IgD-negative memory B cell (primary cell): Measurements from ENCODE around the gene GASK1A. TPM values are rescaled to one million over a fixed set of nuclear protein-coding genes. Genes with fewer than 3 reads are reported as not detected.

ENCODE experiments used
- H3K27ac Mint-ChIP-seq, 3 donors: one replicate each; pipeline ENCODE4 v1.8.0; 2020 to 2022; ENCODE audit warnings: mild to moderate bottlenecking in 3 of 3, mixed read lengths in 3 of 3, moderate library complexity in 1 of 3
- H3K27me3 Mint-ChIP-seq: one replicate; pipeline ENCODE4 v1.8.0; 2021; ENCODE audit warnings: mixed read lengths
- H3K36me3 Mint-ChIP-seq: one replicate; pipeline ENCODE4 v1.8.0; 2020; ENCODE audit warnings: mild to moderate bottlenecking, mixed read lengths
- H3K4me1 Mint-ChIP-seq, 3 donors: one replicate each; pipeline ENCODE4 v1.8.0; 2020 to 2022; ENCODE audit warnings: mixed read lengths in 3 of 3, mild to moderate bottlenecking in 1 of 3
- H3K4me3 Mint-ChIP-seq, 4 donors: one replicate each; pipeline ENCODE4 v1.8.0; 2020 to 2022; ENCODE audit warnings: mild to moderate bottlenecking in 4 of 4, mixed read lengths in 4 of 4, moderate library complexity in 3 of 4
- H3K9me3 Mint-ChIP-seq, 3 donors: one replicate each; pipeline ENCODE4 v1.8.0; 2020 to 2021; ENCODE audit warnings: mixed read lengths in 3 of 3, mild to moderate bottlenecking in 1 of 3
- polyA plus RNA-seq: library from polyadenylated mRNA; unstranded; fragments of 300-500 nt; fragmentation: Illumina TruSeq; gene quantifications from one replicate; pipeline ENCODE4 v1.2.3, GENCODE V29; 2021

The GASK1A gene
- polyA plus RNA-seq, 1 donor from 2014 or later, result not detected

DNA sequence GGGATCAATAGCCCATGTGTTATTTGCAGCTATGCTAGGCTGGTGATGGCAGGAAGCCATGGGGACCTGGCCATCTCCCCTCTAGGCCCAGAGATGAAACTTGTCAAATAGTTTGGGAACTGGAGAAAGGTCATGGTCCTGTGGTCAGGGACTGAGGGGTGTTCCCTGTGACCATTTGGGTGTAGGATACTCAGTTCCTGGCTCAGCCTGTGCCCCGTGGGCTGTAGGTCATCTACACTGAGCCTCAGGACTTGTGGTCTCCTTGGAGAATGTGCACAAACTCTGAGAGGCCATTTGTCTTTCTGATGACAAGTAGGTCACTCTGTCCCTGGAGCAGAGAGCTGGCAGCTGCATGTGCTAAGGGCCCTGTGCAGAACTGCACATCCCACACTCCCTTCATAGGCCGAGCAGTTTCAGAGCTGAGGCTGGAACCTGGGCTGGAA, 17.5 kb downstream of the GASK1A start:
- Mint-ChIP-seq H3K4me3 (no peak overlapping the region), H3K4me1 (no peaks in the 10 kb centered on the region), H3K27ac (no peak overlapping the region), H3K9me3 (no peaks in the 10 kb centered on the region), H3K36me3 (no peaks in the 10 kb centered on the region), H3K27me3 (no peaks in the 10 kb centered on the region)

GRCh38 chr3:42999212-42999611, 20.1 kb downstream of the GASK1A start:
- H3K27ac Mint-ChIP-seq, result no peak overlapping the region
- no peak overlapping the region for H3K4me3 Mint-ChIP-seq
- H3K27me3 Mint-ChIP-seq, result no peaks in the 10 kb centered on the region

DNA sequence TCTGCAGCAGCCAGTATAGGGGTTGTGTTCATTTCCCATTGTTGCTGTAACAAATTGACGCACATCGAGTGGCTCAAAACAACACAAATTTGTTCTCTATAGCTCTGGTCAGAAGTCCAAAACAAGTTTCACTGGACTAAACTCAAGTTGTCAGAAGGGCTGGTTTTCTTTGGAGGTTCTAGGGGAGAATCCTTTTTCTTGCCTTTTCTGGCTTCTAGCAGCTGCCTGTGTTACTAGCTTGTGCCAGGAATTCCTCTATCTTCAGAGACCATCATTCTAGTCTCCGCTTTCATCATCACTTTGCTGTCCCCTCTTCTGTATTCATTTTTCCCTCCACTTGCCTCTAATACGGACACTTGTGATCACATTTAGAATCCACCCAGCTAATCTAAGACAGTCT, 20.5 kb downstream of the GASK1A start:
- no peaks in the 10 kb centered on the region for H3K36me3 Mint-ChIP-seq
- no peaks in the 10 kb centered on the region for H3K9me3 Mint-ChIP-seq
- no peak overlapping the region for H3K27ac Mint-ChIP-seq
- H3K4me3 Mint-ChIP-seq, result no peak overlapping the region
- no peaks in the 10 kb centered on the region for H3K4me1 Mint-ChIP-seq
- no peaks in the 10 kb centered on the region for H3K27me3 Mint-ChIP-seq

More at GRCh38 chr3:42999212-42999611, 20.1 kb downstream of the GASK1A start:
- Mint-ChIP-seq H3K9me3 (no peaks in the 10 kb centered on the region), H3K36me3 (no peaks in the 10 kb centered on the region), H3K4me1 (no peaks in the 10 kb centered on the region)

DNA sequence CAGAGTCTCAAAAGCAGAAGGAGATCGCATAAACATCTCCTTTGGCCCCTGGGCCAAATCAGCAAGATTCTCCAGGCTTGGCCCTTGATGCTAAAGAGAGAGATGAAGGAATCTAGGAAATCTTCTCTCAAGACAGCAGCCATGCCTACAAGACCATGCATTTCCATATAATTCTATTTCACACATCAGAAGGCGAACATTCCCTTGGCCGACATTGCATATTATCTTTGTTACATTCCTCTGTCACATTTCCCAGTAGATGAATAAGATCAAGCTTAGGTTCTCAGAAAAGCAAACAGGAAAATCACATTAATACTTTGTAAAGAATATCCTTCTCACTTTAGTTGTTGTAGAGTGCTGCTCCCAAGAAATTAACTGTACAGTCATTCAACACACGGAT, 21.3 kb downstream of the GASK1A start:
- Mint-ChIP-seq H3K27ac (no peak overlapping the region), H3K27me3 (no peaks in the 10 kb centered on the region), H3K36me3 (peaks cover 2% of the 10 kb centered on the region), H3K9me3 (no peaks in the 10 kb centered on the region), H3K4me1 (no peaks in the 10 kb centered on the region), H3K4me3 (no peak overlapping the region)

GRCh38 chr3:43001094-43001553, 22.0 kb downstream of the GASK1A start:
- H3K27me3 Mint-ChIP-seq, result peaks cover 2% of the 10 kb centered on the region
- H3K27ac Mint-ChIP-seq, result peak overlapping the region in 1 of 3 donors; percentile 66
- no peaks in the 10 kb centered on the region for H3K9me3 Mint-ChIP-seq
- peaks cover 2% of the 10 kb centered on the region for H3K36me3 Mint-ChIP-seq
- no peaks in the 10 kb centered on the region for H3K4me1 Mint-ChIP-seq
- no peak overlapping the region for H3K4me3 Mint-ChIP-seq

DNA sequence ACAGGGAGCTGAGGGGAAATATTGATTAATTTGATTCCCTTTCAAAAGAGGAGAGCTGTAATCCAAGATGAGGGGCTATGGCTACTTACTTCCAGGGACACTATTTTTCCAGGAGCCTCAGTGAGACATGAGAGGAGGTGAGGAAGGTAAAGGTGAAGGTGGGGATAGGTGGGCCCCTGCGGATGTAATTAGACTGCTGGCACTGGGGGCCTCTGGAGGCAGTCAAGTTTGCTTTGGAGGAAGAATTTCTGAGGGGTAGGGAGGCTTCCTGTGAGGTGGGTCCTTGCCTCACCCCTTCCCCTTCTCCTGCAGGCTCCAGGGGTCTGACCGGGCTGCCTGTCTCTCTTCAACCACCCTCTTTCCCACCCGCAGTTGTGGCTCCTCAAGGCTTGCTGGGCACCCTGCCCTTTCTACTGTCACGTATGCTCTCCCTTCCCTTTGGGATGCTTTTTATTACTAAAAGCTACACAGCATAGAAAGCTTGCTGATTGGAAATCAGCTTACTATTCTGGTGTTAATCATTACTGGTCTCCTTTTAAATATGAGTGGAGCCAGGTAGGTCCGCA, 22.5 kb downstream of the GASK1A start:
- H3K27me3 Mint-ChIP-seq, result peaks cover 4% of the 10 kb centered on the region
- no peaks in the 10 kb centered on the region for H3K4me1 Mint-ChIP-seq
- H3K36me3 Mint-ChIP-seq, result peaks cover 2% of the 10 kb centered on the region
- no peak overlapping the region for H3K4me3 Mint-ChIP-seq
- no peaks in the 10 kb centered on the region for H3K9me3 Mint-ChIP-seq
- H3K27ac Mint-ChIP-seq, result peak overlapping the region in 1 of 3 donors; percentile 66

GRCh38 chr3:43004282-43004681, 25.2 kb downstream of the GASK1A start:
- Mint-ChIP-seq H3K9me3 (no peaks in the 10 kb centered on the region), H3K36me3 (peaks cover 2% of the 10 kb centered on the region), H3K27me3 (peaks cover 4% of the 10 kb centered on the region), H3K27ac (no peak overlapping the region), H3K4me1 (no peaks in the 10 kb centered on the region), H3K4me3 (no peak overlapping the region)

DNA sequence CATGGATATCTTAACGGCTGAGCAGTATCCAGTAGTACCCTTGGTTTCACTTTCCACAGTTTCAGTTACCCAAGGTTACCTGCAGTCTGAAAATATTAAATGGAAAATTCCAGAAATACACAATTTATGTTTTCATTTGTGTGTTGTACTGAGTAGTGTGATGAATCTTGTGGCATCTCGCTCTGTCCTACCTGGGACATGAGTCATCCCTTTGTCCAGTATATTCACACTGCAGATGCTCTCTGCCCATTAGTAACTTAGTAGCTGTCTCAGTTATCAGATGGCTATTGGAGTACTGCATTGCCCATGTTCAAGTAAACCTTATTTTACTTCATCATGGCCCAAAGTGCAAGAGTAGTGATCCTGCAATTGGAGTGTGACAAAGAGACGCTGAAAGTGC, 26.1 kb downstream of the GASK1A start:
- H3K9me3 Mint-ChIP-seq, result no peaks in the 10 kb centered on the region
- peaks cover 8% of the 10 kb centered on the region for H3K27me3 Mint-ChIP-seq
- H3K36me3 Mint-ChIP-seq, result peaks cover 2% of the 10 kb centered on the region
- no peaks in the 10 kb centered on the region for H3K4me1 Mint-ChIP-seq
- no peak overlapping the region for H3K4me3 Mint-ChIP-seq
- no peak overlapping the region for H3K27ac Mint-ChIP-seq

- Mint-ChIP-seq H3K4me1 (no peaks in the 10 kb centered on the region), H3K36me3 (peaks cover 2% of the 10 kb centered on the region), H3K27ac (no peak overlapping the region), H3K4me3 (no peak overlapping the region), H3K27me3 (peaks cover 8% of the 10 kb centered on the region), H3K9me3 (no peaks in the 10 kb centered on the region)
Observed at GRCh38 chr3:43005981-43006380, 26.9 kb downstream of the GASK1A start.

DNA sequence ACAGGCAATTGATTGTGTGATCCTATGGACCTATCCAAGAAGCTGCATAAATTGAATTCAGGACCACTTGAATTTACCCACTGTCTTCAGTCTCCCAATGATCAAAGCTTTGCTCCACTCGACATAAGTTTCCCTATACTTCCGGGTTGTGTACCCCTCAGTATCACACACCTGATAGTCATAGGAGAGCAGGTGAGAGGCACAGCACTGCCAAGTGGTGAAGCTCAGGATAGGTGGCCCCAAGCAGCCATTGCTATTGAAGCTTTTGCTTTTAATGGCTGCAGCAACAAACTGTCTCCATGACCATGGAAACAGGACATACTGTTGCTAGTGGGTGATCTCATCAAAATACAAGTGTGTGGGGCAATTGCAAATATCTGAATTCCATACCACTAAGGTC, 27.7 kb downstream of the GASK1A start:
- Mint-ChIP-seq H3K27me3 (peaks cover 8% of the 10 kb centered on the region), H3K4me1 (peaks cover 0 to 1% (median 0%) of the 10 kb centered on the region in 3 donors), H3K36me3 (peaks cover 2% of the 10 kb centered on the region), H3K27ac (no peak overlapping the region), H3K9me3 (no peaks in the 10 kb centered on the region), H3K4me3 (no peak overlapping the region)

GRCh38 chr3:43009547-43009946, 30.4 kb downstream of the GASK1A start:
- Mint-ChIP-seq H3K4me1 (peaks cover 0 to 1% (median 0%) of the 10 kb centered on the region in 3 donors), H3K4me3 (no peak overlapping the region), H3K36me3 (peaks cover 2% of the 10 kb centered on the region), H3K27me3 (peaks cover 8% of the 10 kb centered on the region), H3K9me3 (no peaks in the 10 kb centered on the region), H3K27ac (no peak overlapping the region)

DNA sequence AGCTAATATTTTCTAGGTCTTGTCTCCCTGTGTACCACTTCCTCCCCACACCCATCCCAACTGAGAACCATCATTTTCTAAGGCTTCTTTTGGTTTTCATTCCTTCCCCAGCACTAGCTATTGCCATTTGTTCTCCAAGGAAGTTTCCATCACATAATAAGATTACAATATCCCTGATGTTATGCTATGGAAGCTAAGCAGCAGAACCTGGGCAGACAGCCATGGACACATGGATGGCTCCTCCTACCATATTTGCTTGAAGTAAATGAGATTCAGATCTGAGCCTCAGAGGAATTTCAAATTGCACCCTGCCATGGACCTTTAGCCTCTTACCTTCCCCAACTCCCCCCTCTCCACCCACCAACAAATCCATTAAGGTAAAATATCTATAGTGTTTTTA, 31.5 kb downstream of the GASK1A start:
- Mint-ChIP-seq H3K27me3 (peaks cover 8% of the 10 kb centered on the region), H3K27ac (no peak overlapping the region), H3K4me1 (peaks cover 0 to 1% (median 0%) of the 10 kb centered on the region in 3 donors), H3K36me3 (no peaks in the 10 kb centered on the region), H3K4me3 (no peak overlapping the region), H3K9me3 (no peaks in the 10 kb centered on the region)

- no peaks in the 10 kb centered on the region for H3K9me3 Mint-ChIP-seq
- peaks cover 4% of the 10 kb centered on the region for H3K27me3 Mint-ChIP-seq
- no peak overlapping the region for H3K27ac Mint-ChIP-seq
- no peak overlapping the region for H3K4me3 Mint-ChIP-seq
- no peaks in the 10 kb centered on the region for H3K36me3 Mint-ChIP-seq
- H3K4me1 Mint-ChIP-seq, result peaks cover 0 to 1% (median 0%) of the 10 kb centered on the region in 3 donors
Observed at GRCh38 chr3:43011638-43012037, 32.5 kb downstream of the GASK1A start.

DNA sequence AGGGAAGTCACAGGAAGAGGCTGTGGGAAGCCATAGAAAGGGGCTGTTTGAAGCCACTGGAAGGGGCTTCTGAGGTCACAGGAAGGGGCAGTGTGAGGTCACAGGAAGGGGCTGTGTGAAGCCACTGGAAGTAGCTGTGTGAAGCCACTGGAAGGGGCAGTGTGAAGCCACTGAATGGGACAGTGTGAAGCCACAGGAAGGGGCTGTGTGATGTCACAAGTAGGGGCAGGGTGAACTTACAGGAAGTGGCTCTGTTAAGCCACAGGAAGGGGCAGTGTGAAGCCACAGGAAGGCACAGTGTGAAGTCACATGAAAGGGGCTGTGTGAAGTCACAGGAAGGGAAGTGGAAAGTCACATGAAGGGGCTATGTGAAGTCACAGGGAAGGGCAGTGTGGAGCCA, 33.1 kb downstream of the GASK1A start:
- Mint-ChIP-seq H3K27ac (no peak overlapping the region), H3K4me1 (peaks cover 0 to 1% (median 0%) of the 10 kb centered on the region in 3 donors), H3K27me3 (peaks cover 4% of the 10 kb centered on the region), H3K9me3 (no peaks in the 10 kb centered on the region), H3K4me3 (no peak overlapping the region), H3K36me3 (no peaks in the 10 kb centered on the region)

DNA sequence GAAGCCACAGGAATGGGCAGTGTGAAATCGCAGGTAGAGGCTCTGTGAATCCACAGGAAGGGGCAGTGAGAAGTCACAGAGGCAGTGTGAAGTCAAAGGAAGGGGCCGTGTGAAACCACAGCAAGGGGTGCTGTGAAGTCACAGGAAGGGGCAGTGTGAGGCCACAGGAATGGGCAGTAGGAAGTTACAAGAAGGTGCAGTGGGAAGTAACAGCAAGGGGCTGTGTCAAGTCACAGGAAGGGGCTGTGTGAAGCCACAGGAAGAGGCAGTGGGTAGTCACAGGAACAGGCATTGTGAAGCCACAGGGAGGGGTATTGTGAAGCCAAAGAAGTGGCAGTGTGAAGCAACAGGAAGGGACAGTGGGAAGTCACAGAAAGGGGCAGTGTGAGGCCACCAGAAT, 34.1 kb downstream of the GASK1A start:
- no peaks in the 10 kb centered on the region for H3K9me3 Mint-ChIP-seq
- H3K4me1 Mint-ChIP-seq, result peaks cover 0 to 3% (median 0%) of the 10 kb centered on the region in 3 donors
- H3K36me3 Mint-ChIP-seq, result no peaks in the 10 kb centered on the region
- peaks cover 4% of the 10 kb centered on the region for H3K27me3 Mint-ChIP-seq
- H3K27ac Mint-ChIP-seq, result no peak overlapping the region
- no peak overlapping the region for H3K4me3 Mint-ChIP-seq

DNA sequence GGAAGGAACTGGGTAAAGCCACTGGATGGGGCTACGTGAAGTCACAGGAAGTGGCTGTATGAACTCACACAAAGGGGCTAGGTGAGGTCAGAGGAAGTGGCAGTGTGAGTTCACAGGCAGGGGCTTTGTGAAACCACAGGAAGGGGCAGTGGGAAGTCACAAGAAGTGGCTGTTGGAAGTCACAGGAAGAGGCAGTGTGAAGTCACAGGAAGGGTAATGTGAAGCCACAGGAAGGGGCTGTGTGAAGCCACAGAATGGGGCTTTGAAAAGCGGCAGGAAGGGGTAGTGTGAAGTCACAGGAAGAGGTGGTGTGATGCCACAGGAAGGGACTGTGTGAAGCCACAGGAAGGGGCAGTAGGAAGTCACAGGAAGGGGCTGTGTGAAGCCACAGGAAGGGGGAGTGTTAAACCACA, 34.6 kb downstream of the GASK1A start:
- Mint-ChIP-seq H3K27me3 (peaks cover 4% of the 10 kb centered on the region), H3K36me3 (no peaks in the 10 kb centered on the region), H3K9me3 (no peaks in the 10 kb centered on the region), H3K4me3 (no peak overlapping the region), H3K4me1 (peaks cover 0 to 3% (median 0%) of the 10 kb centered on the region in 3 donors), H3K27ac (no peak overlapping the region)
